Stomach (tissue), 9 donors: Measurements from ENCODE around the gene XRCC1. TPM values are rescaled to one million over a fixed set of nuclear protein-coding genes. Genes with fewer than 3 reads are reported as not detected.
A peak's percentile ranks its signal among the peaks of the same experiment; 100 is the strongest.

Experiments
- DNase-seq, 2 donors: peaks; one replicate each; pipeline versions ENCODE4 v3.0.0 to v3.0.0-alpha.2; 2013 to 2019
- H3K27ac ChIP-seq, 5 donors: fragments of 200-600 bp in 4 of 5; sonication (generic) in 4 of 5; one replicate each; pipeline ENCODE4 v1.5.1; 2013 to 2019; ENCODE audit warnings: mild to moderate bottlenecking in 1 of 5, moderate library complexity in 1 of 5
- H3K27me3 ChIP-seq, 3 donors: fragments of 200-600 bp; sonication (generic); one replicate each; pipeline ENCODE4 v1.5.1; 2017 to 2019; ENCODE audit warnings: mixed run types in 1 of 3
- H3K36me3 ChIP-seq, 4 donors: fragments of 200-600 bp; sonication (generic); 1 replicate in 3 of 4; 2 replicates in 1 of 4; pipeline ENCODE4 v1.5.1; 2016 to 2019
- H3K4me1 ChIP-seq, 4 donors: fragments of 200-600 bp; sonication (generic); one replicate each; pipeline ENCODE4 v1.5.1; 2016 to 2019
- H3K4me3 ChIP-seq, 4 donors: fragments of 200-600 bp; sonication (generic) in 3 of 4; one replicate each; pipeline ENCODE4 v1.5.1; 2016 to 2019; ENCODE audit warnings: mild to moderate bottlenecking in 1 of 4
- H3K9me3 ChIP-seq, 4 donors: fragments of 200-600 bp; sonication (generic); one replicate each; pipeline ENCODE4 v1.5.1; 2016 to 2019
- CTCF ChIP-seq, 7 experiments: fragments of 450-650 bp in 4 of 7; fragments of 200-600 bp in 3 of 7; sonication (generic) in 3 of 7; IDR thresholded peaks; one replicate each; pipeline ENCODE4 v1.5.1; 2016 to 2019; ENCODE audit warnings: antibody characterized with exemption in 7 of 7, control low read depth in 2 of 7, mild to moderate bottlenecking in 1 of 7
- EP300 ChIP-seq: sonication (generic); formaldehyde crosslinking; IDR thresholded peaks from one replicate; pipeline ENCODE4 v1.6.1; 2017; ENCODE audit warnings: antibody characterized with exemption
- POLR2A ChIP-seq, 4 donors: fragments of 450-650 bp; IDR thresholded peaks; one replicate each; pipeline ENCODE4 v1.6.1; 2016; ENCODE audit warnings: antibody characterized with exemption in 4 of 4, control low read depth in 2 of 4, mild to moderate bottlenecking in 1 of 4, moderate library complexity in 1 of 4
- POLR2AphosphoS5 ChIP-seq, 3 donors: sonication (generic); formaldehyde crosslinking; IDR thresholded peaks; one replicate each; pipeline ENCODE4 v1.6.1; 2016; ENCODE audit warnings: antibody characterized with exemption in 3 of 3
- WGBS, 5 donors: extraction: QIAGEN DNeasy Blood & Tissue Kit in 3 of 5; methylation state at CpG; one replicate each; pipeline versions ENCODE4 v1.1.5 to v1.1.7; 2013 to 2018; 5-methylcytosine and 5-hydroxymethylcytosine counted together
- intact Hi-C: fragments of 100-400 bp; cut with DNase I; formaldehyde crosslinking; loops from one replicate; pipeline ENCODE4 v1.15.1; 2023; ENCODE audit warnings: low total_unique reads
- polyA plus RNA-seq, 3 donors: library from polyadenylated mRNA; stranded (reverse); fragments of 200-250 nt; gene quantifications; one replicate each; pipeline ENCODE4 v1.2.3, GENCODE V29; 2013
- total RNA-seq, 5 donors: library from RNA; depleted of rRNA; stranded (reverse); fragments of >200 nt; gene quantifications; one replicate each; pipeline versions ENCODE4 v1.1.0 to v1.2.3, GENCODE V29; 2014 to 2016
- donor health status: healthy with polysubstance abuse.
- donor health status: Bipolar disorder and iron deficiency.
- donor health status: healthy.

Gene XRCC1
- total and polyA plus RNA-seq, 8 donors, result 10.8 to 42.5 (median 17.4) TPM

GRCh38 chr19:43618921-43619261 is 43.6 kb upstream of the XRCC1 start:
- peak overlapping the region; percentile 86 to 96 (median 95) for H3K27ac ChIP-seq
- peak in 1 of 2 donors; percentile 80 for DNase-seq
- H3K4me1 ChIP-seq, result peaks cover 0 to 38% (median 23%) of the 10 kb centered on the region in 4 donors
- intact Hi-C loops, result no loop called here
- no peak for TF ChIP-seq EP300
- no peak for TF ChIP-seq POLR2A (IDR thresholded peaks at IDR 0.05)
- TF ChIP-seq POLR2AphosphoS5 (IDR thresholded peaks at IDR 0.05), result no peak
- no peak for TF ChIP-seq CTCF (IDR thresholded peaks at IDR 0.05)
- H3K9me3 ChIP-seq, result no peaks in the 10 kb centered on the region
- H3K4me3 ChIP-seq, result peak overlapping the region; percentile 71 to 80 (median 76)
- H3K27me3 ChIP-seq, result no peaks in the 10 kb centered on the region
- 0 to 1% (median 0%) methylated on average over 12 to 14 of the region's 14 CpGs for WGBS, 5 donors
- H3K36me3 ChIP-seq, result peaks cover 2 to 7% (median 4%) of the 10 kb centered on the region in 4 donors

- no peak for DNase-seq
- Histone ChIP-seq H3K4me1 (peaks cover 0 to 38% (median 23%) of the 10 kb centered on the region in 4 donors), H3K27ac (no peak overlapping the region), H3K9me3 (no peaks in the 10 kb centered on the region), H3K4me3 (no peak overlapping the region), H3K36me3 (peaks cover 16 to 26% (median 24%) of the 10 kb centered on the region in 4 donors), H3K27me3 (no peaks in the 10 kb centered on the region)
- 90 to 94% (median 90%) methylated on average over 6 of the region's 6 CpGs for WGBS, 5 donors
- intact Hi-C loops, result no loop called here
- TF ChIP-seq POLR2A (IDR thresholded peaks at IDR 0.05) (no peak), POLR2AphosphoS5 (IDR thresholded peaks at IDR 0.05) (no peak), CTCF (IDR thresholded peaks at IDR 0.05) (no peak), EP300 (no peak)
Observed at GRCh38 chr19:43616954-43617353, 41.6 kb upstream of the XRCC1 start.

GRCh38 chr19:43616306-43616705 is 41.0 kb upstream of the XRCC1 start:
- Histone ChIP-seq H3K36me3 (peaks cover 20 to 32% (median 29%) of the 10 kb centered on the region in 4 donors), H3K4me1 (peaks cover 0 to 38% (median 23%) of the 10 kb centered on the region in 4 donors), H3K27me3 (no peaks in the 10 kb centered on the region), H3K9me3 (no peaks in the 10 kb centered on the region), H3K4me3 (no peak overlapping the region), H3K27ac (no peak overlapping the region)
- 58 to 90% (median 65%) methylated on average over 1 of the region's 1 CpG for WGBS, 5 donors
- TF ChIP-seq CTCF (IDR thresholded peaks at IDR 0.05), result no peak
- TF ChIP-seq POLR2A (IDR thresholded peaks at IDR 0.05), result no peak
- TF ChIP-seq POLR2AphosphoS5 (IDR thresholded peaks at IDR 0.05), result no peak
- no peak for TF ChIP-seq EP300
- no peak for DNase-seq
- intact Hi-C loops, result no loop called here

GRCh38 chr19:43612374-43612773 is 37.0 kb upstream of the XRCC1 start:
- Histone ChIP-seq H3K4me1 (peaks cover 0 to 15% (median 6%) of the 10 kb centered on the region in 4 donors), H3K9me3 (no peaks in the 10 kb centered on the region), H3K27ac (no peak overlapping the region), H3K36me3 (peaks cover 30 to 53% (median 43%) of the 10 kb centered on the region in 4 donors), H3K27me3 (no peaks in the 10 kb centered on the region), H3K4me3 (no peak overlapping the region)
- DNase-seq, result no peak
- TF ChIP-seq POLR2A (IDR thresholded peaks at IDR 0.05) (no peak), CTCF (IDR thresholded peaks at IDR 0.05) (no peak), POLR2AphosphoS5 (IDR thresholded peaks at IDR 0.05) (no peak)
- 90 to 97% (median 95%) methylated on average over 9 to 12 of the region's 12 CpGs for WGBS, 5 donors
- intact Hi-C loops, result no loop called here
